ACC112 (cell line): ENCODE measurements around the gene PTPRC.
"Not testable (repeated sequence)": the region's sequence is repeated elsewhere in the genome, so short reads cannot be mapped to it uniquely, and the experiment has no call there.

ENCODE experiments used
- H2AFZ ChIP-seq: fragments of 200-600 bp; sonication (generic); one replicate; pipeline ENCODE4 v1.6.0; 2017; ENCODE audit warnings: antibody characterized with exemption, low read length; ENCODE audit not compliant: unreplicated experiment
- H3K27ac ChIP-seq: fragments of 200-600 bp; sonication (generic); 2 replicates; pipeline ENCODE4 v1.5.1; 2014; ENCODE audit warnings: low read depth, mild to moderate bottlenecking, antibody characterized with exemption, low read length, moderate library complexity
- H3K27me3 ChIP-seq: fragments of 200-600 bp; sonication (generic); 2 replicates; pipeline ENCODE4 v1.6.1; 2014; ENCODE audit warnings: mild to moderate bottlenecking, antibody characterized with exemption, low read length, moderate library complexity, mixed read lengths; ENCODE audit not compliant: insufficient read depth
- H3K36me3 ChIP-seq: fragments of 200-600 bp; sonication (generic); 2 replicates; pipeline ENCODE4 v1.6.1; 2016; ENCODE audit warnings: mild to moderate bottlenecking, antibody characterized with exemption, low read length, moderate library complexity, mixed read lengths; ENCODE audit not compliant: insufficient read depth
- H3K4me1 ChIP-seq: fragments of 200-600 bp; sonication (generic); one replicate; pipeline ENCODE4 v1.6.1; 2016; ENCODE audit warnings: low read length, mixed read lengths; ENCODE audit not compliant: insufficient read depth, unreplicated experiment, control insufficient read depth
- H3K4me3 ChIP-seq: fragments of 200-600 bp; sonication (generic); 2 replicates; pipeline ENCODE4 v1.5.1; 2014; ENCODE audit warnings: mild to moderate bottlenecking, low read depth, low read length
- H3K79me2 ChIP-seq: fragments of 200-600 bp; sonication (generic); one replicate; pipeline ENCODE4 v1.6.0; 2016; ENCODE audit warnings: low read length; ENCODE audit not compliant: control insufficient read depth, unreplicated experiment, insufficient read depth

The PTPRC gene, protein sequence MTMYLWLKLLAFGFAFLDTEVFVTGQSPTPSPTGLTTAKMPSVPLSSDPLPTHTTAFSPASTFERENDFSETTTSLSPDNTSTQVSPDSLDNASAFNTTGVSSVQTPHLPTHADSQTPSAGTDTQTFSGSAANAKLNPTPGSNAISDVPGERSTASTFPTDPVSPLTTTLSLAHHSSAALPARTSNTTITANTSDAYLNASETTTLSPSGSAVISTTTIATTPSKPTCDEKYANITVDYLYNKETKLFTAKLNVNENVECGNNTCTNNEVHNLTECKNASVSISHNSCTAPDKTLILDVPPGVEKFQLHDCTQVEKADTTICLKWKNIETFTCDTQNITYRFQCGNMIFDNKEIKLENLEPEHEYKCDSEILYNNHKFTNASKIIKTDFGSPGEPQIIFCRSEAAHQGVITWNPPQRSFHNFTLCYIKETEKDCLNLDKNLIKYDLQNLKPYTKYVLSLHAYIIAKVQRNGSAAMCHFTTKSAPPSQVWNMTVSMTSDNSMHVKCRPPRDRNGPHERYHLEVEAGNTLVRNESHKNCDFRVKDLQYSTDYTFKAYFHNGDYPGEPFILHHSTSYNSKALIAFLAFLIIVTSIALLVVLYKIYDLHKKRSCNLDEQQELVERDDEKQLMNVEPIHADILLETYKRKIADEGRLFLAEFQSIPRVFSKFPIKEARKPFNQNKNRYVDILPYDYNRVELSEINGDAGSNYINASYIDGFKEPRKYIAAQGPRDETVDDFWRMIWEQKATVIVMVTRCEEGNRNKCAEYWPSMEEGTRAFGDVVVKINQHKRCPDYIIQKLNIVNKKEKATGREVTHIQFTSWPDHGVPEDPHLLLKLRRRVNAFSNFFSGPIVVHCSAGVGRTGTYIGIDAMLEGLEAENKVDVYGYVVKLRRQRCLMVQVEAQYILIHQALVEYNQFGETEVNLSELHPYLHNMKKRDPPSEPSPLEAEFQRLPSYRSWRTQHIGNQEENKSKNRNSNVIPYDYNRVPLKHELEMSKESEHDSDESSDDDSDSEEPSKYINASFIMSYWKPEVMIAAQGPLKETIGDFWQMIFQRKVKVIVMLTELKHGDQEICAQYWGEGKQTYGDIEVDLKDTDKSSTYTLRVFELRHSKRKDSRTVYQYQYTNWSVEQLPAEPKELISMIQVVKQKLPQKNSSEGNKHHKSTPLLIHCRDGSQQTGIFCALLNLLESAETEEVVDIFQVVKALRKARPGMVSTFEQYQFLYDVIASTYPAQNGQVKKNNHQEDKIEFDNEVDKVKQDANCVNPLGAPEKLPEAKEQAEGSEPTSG (N-terminal part only)

DNA sequence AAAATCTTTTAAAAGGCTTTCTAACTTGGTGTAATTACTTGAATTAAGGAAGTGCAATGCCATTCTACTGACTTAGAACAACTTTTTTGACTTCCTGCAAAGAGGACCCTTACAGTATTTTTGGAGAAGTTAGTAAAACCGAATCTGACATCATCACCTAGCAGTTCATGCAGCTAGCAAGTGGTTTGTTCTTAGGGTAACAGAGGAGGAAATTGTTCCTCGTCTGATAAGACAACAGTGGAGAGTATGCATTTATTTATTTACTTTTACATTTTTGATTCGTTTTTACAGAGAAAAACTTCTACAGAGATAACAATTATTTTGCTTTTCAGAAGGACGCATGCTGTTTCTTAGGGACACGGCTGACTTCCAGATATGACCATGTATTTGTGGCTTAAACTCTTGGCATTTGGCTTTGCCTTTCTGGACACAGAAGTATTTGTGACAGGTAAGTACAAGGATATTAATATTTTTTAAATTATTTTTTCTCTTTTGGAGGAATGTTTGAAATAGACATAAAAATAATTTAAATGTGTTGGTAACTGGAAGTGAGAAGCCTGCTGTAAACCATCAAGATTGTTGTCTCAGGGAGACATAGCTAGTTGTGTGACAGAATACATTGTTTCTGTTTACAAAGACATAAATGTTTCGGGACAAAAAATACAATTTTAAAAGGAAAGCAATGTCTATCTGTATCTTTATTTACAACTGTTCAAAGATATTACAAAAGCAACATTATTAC lies at the start of gene PTPRC:
TSS of gene PTPRC (plus strand) at position 147 of the 742 bp plus-strand sequence. CDS start at position 376, 229 bp downstream.
- Histone ChIP-seq H3K27ac (no peak within 1 kb of the TSS), H3K27me3 (no peaks in the 10 kb centered on the region), H3K4me3 (no peak within 1 kb of the TSS), H3K36me3 (no peaks in the 10 kb centered on the region), H3K79me2 (no peaks in the 10 kb centered on the region), H2AFZ (no peak within 1 kb of the TSS), H3K4me1 (peaks cover 9% of the 10 kb centered on the region)

- no peak overlapping the region for H3K27ac ChIP-seq
- H3K27me3 ChIP-seq: no peaks in the 10 kb centered on the region
- H3K4me1 ChIP-seq: no peaks in the 10 kb centered on the region
- no peaks in the 10 kb centered on the region for H3K79me2 ChIP-seq
- H3K4me3 ChIP-seq: no peak overlapping the region
- peaks cover 9% of the 10 kb centered on the region for H3K36me3 ChIP-seq
- H2AFZ ChIP-seq: no peak overlapping the region
Measured at GRCh38 chr1:198590454-198590853, 48.4 kb upstream of the PTPRC start.

DNA sequence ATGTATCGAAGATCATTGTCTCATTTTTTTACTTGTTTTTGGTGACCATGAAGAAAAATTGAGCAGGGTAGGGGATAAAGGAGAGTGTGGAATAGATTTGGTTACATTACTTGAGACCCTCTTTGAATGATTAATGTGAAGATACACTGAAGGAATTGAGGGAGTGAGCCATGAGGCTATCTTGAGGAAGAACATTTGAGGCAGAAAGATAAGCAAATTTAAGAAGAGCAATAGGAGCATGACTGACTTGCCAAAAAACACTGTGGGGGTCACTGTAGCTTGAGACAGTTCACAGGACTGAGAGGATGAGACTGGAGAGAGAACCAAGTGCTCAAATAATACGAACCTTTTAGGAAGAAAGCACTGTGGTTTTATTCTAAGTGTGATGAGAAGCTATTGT lies 43.1 kb upstream of the PTPRC start:
- no peak overlapping the region for H3K4me3 ChIP-seq
- no peak overlapping the region for H3K27ac ChIP-seq
- H3K79me2 ChIP-seq: no peaks in the 10 kb centered on the region
- H2AFZ ChIP-seq: no peak overlapping the region
- H3K27me3 ChIP-seq: no peaks in the 10 kb centered on the region
- no peaks in the 10 kb centered on the region for H3K36me3 ChIP-seq
- H3K4me1 ChIP-seq: no peaks in the 10 kb centered on the region

- no peak overlapping the region for H3K27ac ChIP-seq
- H3K79me2 ChIP-seq: no peaks in the 10 kb centered on the region
- H3K27me3 ChIP-seq: no peaks in the 10 kb centered on the region
- H3K4me1 ChIP-seq: no peaks in the 10 kb centered on the region
- no peak overlapping the region for H2AFZ ChIP-seq
- no peaks in the 10 kb centered on the region for H3K36me3 ChIP-seq
- no peak overlapping the region for H3K4me3 ChIP-seq
Measured at GRCh38 chr1:198597690-198598430, 41.0 kb upstream of the PTPRC start.

- H3K27me3 ChIP-seq: no peaks in the 10 kb centered on the region
- no peak overlapping the region for H2AFZ ChIP-seq
- H3K79me2 ChIP-seq: no peaks in the 10 kb centered on the region
- H3K4me3 ChIP-seq: no peak overlapping the region
- H3K4me1 ChIP-seq: no peaks in the 10 kb centered on the region
- H3K27ac ChIP-seq: no peak overlapping the region
- no peaks in the 10 kb centered on the region for H3K36me3 ChIP-seq
Measured at GRCh38 chr1:198598796-198599321, 40.0 kb upstream of the PTPRC start.

GRCh38 chr1:198599749-198600148 lies 39.1 kb upstream of the PTPRC start:
- H3K4me3 ChIP-seq: no peak overlapping the region
- no peak overlapping the region for H3K27ac ChIP-seq
- no peak overlapping the region for H2AFZ ChIP-seq

DNA sequence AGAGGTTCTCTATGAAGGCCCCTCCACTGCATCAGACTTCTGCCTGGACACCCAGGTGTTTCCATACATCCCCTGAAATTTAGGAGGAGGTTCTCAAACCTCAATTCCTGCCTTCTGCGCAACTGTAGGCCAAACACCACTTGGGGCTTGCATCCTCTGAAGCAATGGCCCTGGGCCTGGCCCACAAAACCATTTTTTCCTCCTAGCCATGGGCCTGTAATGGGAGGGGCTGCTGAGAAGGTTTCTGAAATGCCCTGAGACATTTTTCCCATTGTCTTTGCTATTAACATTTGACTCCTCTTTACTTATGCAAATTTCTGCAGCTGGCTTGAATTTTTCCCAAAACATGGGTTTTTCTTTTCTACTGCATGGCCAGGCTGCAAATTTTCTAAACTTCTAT lies 37.9 kb upstream of the PTPRC start:
- Histone ChIP-seq H3K4me3 (no peak overlapping the region), H3K4me1 (no peaks in the 10 kb centered on the region)

More at GRCh38 chr1:198599749-198600148, 39.1 kb upstream of the PTPRC start:
- no peaks in the 10 kb centered on the region for H3K36me3 ChIP-seq
- no peaks in the 10 kb centered on the region for H3K4me1 ChIP-seq
- no peaks in the 10 kb centered on the region for H3K79me2 ChIP-seq
- H3K27me3 ChIP-seq: no peaks in the 10 kb centered on the region

GRCh38 chr1:198601310-198601709 lies 37.5 kb upstream of the PTPRC start:
- H3K27me3 ChIP-seq, H3K27ac ChIP-seq, H3K4me3 ChIP-seq, H3K4me1 ChIP-seq, H2AFZ ChIP-seq, H3K36me3 ChIP-seq, H3K79me2 ChIP-seq: not testable (repeated sequence)

More for the DNA sequence above, 37.9 kb upstream of the PTPRC start:
- no peaks in the 10 kb centered on the region for H3K27me3 ChIP-seq
- no peak overlapping the region for H2AFZ ChIP-seq
- H3K79me2 ChIP-seq: no peaks in the 10 kb centered on the region
- H3K36me3 ChIP-seq: no peaks in the 10 kb centered on the region
- H3K27ac ChIP-seq: no peak overlapping the region
